KMS-11 (cell line): ENCODE results near the gene GMCL2.

Source experiments
- H2AFZ ChIP-seq: fragments of 200-600 bp; sonication (generic); 2 replicates; pipeline ENCODE4 v1.6.1; 2016; ENCODE audit warnings: antibody characterized with exemption, mixed run types, low read depth
- H3K27ac ChIP-seq: fragments of 200-600 bp; sonication (generic); 2 replicates; pipeline ENCODE4 v1.6.1; 2016; ENCODE audit warnings: mild to moderate bottlenecking, mixed run types
- H3K27me3 ChIP-seq: fragments of 200-600 bp; sonication (generic); 2 replicates; pipeline ENCODE4 v1.6.1; 2017; ENCODE audit warnings: mild to moderate bottlenecking, low read depth, mixed run types, moderate library complexity; ENCODE audit not compliant: insufficient read depth
- H3K36me3 ChIP-seq: fragments of 200-600 bp; sonication (generic); 2 replicates; pipeline ENCODE4 v1.6.1; 2017; ENCODE audit warnings: mild to moderate bottlenecking, mixed run types; ENCODE audit not compliant: insufficient read depth
- H3K4me1 ChIP-seq: fragments of 200-600 bp; sonication (generic); 2 replicates; pipeline ENCODE4 v1.6.1; 2016; ENCODE audit warnings: mild to moderate bottlenecking, low read depth, mixed run types; ENCODE audit not compliant: poor library complexity, severe bottlenecking
- H3K4me2 ChIP-seq: fragments of 200-600 bp; sonication (generic); 2 replicates; pipeline ENCODE4 v1.7.0; 2016; ENCODE audit warnings: mild to moderate bottlenecking, mixed run types
- H3K4me3 ChIP-seq: fragments of 200-600 bp; sonication (generic); IDR thresholded peaks from 2 replicates; pipeline ENCODE4 v1.6.1; 2017; ENCODE audit warnings: low read depth, low read length, mixed read lengths; ENCODE audit not compliant: insufficient read depth
- H3K79me2 ChIP-seq: fragments of 200-600 bp; sonication (generic); 2 replicates; pipeline ENCODE4 v1.6.1; 2016; ENCODE audit warnings: low read depth, mixed run types; ENCODE audit not compliant: insufficient read depth
- H3K9ac ChIP-seq: fragments of 200-600 bp; sonication (generic); 2 replicates; pipeline ENCODE4 v1.6.1; 2016; ENCODE audit warnings: mild to moderate bottlenecking, mixed run types
- H4K20me1 ChIP-seq: fragments of 200-600 bp; sonication (generic); 2 replicates; pipeline ENCODE4 v1.6.1; 2016; ENCODE audit warnings: mild to moderate bottlenecking, mixed run types; ENCODE audit not compliant: insufficient read depth
- TF ChIP-seq, protein P1 (sequence below): fragments of 200-600 bp; sonication (generic); conservative IDR thresholded peaks from 2 replicates; pipeline ENCODE4 v1.6.1; 2017; ENCODE audit warnings: low read depth, mild to moderate bottlenecking, antibody characterized with exemption, low read length, moderate library complexity, mixed read lengths

GMCL2 gene

GRCh38 chr5:178213003-178213461 is 25.9 kb upstream of the GMCL2 start:
- Histone ChIP-seq H3K27me3 (no peaks in the 10 kb centered on the region), H3K4me3 (no peak overlapping the region), H2AFZ (no peak overlapping the region), H3K9ac (no peak overlapping the region), H3K27ac (no peak overlapping the region), H3K79me2 (peaks cover 11% of the 10 kb centered on the region; the same call in 1 of the 2 replicates), H3K36me3 (peaks cover 9% of the 10 kb centered on the region; the same call in 1 of the 2 replicates), H3K4me1 (no peaks in the 10 kb centered on the region), H4K20me1 (peaks cover 9% of the 10 kb centered on the region; the same call in 1 of the 2 replicates), H3K4me2 (no peak overlapping the region)
- TF ChIP-seq, protein P1, sequence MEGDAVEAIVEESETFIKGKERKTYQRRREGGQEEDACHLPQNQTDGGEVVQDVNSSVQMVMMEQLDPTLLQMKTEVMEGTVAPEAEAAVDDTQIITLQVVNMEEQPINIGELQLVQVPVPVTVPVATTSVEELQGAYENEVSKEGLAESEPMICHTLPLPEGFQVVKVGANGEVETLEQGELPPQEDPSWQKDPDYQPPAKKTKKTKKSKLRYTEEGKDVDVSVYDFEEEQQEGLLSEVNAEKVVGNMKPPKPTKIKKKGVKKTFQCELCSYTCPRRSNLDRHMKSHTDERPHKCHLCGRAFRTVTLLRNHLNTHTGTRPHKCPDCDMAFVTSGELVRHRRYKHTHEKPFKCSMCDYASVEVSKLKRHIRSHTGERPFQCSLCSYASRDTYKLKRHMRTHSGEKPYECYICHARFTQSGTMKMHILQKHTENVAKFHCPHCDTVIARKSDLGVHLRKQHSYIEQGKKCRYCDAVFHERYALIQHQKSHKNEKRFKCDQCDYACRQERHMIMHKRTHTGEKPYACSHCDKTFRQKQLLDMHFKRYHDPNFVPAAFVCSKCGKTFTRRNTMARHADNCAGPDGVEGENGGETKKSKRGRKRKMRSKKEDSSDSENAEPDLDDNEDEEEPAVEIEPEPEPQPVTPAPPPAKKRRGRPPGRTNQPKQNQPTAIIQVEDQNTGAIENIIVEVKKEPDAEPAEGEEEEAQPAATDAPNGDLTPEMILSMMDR = no peak

- Histone ChIP-seq H3K27ac (no peak overlapping the region; the same call in 1 of the 2 replicates), H4K20me1 (peaks cover 15% of the 10 kb centered on the region; the same call in 1 of the 2 replicates), H2AFZ (no peak overlapping the region), H3K36me3 (peaks cover 9% of the 10 kb centered on the region; the same call in 1 of the 2 replicates), H3K4me3 (no peak overlapping the region), H3K4me2 (no peak overlapping the region), H3K9ac (no peak overlapping the region), H3K79me2 (peaks cover 17% of the 10 kb centered on the region; the same call in 1 of the 2 replicates), H3K27me3 (no peaks in the 10 kb centered on the region), H3K4me1 (no peaks in the 10 kb centered on the region)
- TF ChIP-seq, protein P1 = no peak
Measured at GRCh38 chr5:178212241-178213002, 25.3 kb upstream of the GMCL2 start.

DNA sequence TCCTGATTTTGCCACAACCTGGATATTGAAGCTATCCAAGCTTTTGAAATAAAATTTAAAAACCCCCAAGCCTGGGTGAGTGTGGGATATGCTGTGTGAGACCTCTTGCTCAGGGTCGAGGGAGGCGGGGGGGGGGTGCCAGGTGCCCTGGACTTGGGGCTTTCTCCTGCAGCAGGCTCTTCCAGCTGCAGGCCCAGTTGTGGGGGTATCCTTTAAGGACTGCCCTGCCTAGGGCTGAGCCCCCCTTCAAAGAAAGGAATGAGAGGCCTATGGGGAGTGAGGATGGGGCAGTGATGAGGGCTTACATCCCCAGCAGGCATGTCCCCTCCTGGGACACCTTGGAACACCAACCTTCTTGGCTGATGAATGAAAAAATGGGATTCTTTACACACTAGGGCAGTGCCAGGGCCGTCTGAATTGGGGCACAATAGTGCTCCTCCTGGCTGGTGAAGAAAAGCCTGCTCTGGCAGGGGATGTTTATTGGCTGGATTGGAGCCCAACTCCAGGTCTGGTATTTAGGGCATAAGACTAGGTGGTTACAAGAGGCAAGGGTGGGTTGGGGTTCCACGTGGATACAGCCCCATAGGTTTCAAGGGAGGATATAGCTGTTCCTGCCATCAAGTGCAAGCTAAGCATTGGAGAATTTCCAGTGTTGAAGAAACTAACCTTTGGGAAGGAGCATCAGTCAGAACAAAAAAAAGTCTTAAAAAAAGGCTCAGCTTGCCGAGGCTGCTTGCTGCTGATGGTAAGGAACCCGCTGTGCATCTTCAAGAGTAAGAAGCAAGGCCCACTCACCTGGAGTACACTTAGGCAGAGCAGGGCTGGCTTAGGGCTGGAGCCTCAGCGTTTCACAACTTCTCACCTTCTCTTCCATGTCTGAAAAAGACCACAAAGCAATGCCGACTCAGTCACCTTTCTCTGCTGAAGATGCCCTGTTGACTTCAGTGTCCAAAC is 24.2 kb upstream of the GMCL2 start:
- H3K4me2 ChIP-seq = no peak overlapping the region
- H3K9ac ChIP-seq = no peak overlapping the region
- TF ChIP-seq, protein P1 = no peak
- H2AFZ ChIP-seq = no peak overlapping the region
- peaks cover 25% of the 10 kb centered on the region for H4K20me1 ChIP-seq
- no peak overlapping the region for H3K4me3 ChIP-seq
- H3K27ac ChIP-seq = no peak overlapping the region
- peaks cover 27% of the 10 kb centered on the region for H3K79me2 ChIP-seq
- no peaks in the 10 kb centered on the region for H3K27me3 ChIP-seq
- H3K4me1 ChIP-seq = peaks cover 3% of the 10 kb centered on the region
- H3K36me3 ChIP-seq = peaks cover 9% of the 10 kb centered on the region; the same call in 1 of the 2 replicates

DNA sequence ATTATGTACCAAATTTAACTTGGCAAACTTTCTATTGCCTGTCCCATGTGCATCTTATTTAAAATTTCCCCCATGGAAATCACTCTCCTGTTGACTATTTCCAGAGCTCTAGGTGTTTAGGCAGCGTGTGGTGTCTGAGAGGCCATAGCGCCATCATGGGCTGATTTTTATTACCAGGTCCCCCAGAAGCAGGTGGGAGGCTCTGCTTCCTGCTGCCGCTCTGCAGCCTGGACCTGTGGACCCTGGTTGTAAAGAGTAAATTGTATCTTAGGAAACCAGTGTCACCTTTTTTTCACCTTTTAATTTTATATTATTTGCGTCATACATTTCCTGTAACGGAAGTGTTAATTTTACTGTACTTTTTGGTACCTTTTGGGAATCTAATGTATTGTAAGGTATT is 23.5 kb upstream of the GMCL2 start:
- no peak overlapping the region for H3K27ac ChIP-seq
- peaks cover 14% of the 10 kb centered on the region; the same call in 1 of the 2 replicates for H3K36me3 ChIP-seq
- peaks cover 34% of the 10 kb centered on the region for H3K79me2 ChIP-seq
- H3K4me2 ChIP-seq = no peak overlapping the region
- peaks cover 32% of the 10 kb centered on the region for H4K20me1 ChIP-seq
- no peak overlapping the region for H3K4me3 ChIP-seq
- H2AFZ ChIP-seq = no peak overlapping the region
- TF ChIP-seq, protein P1 = no peak
- H3K27me3 ChIP-seq = no peaks in the 10 kb centered on the region
- H3K9ac ChIP-seq = no peak overlapping the region
- H3K4me1 ChIP-seq = peaks cover 5% of the 10 kb centered on the region
